GM23338 (cell line): ENCODE results near the gene ALKBH4. TPM values are rescaled to one million over a fixed set of nuclear protein-coding genes. Genes with fewer than 3 reads are reported as not detected.

Experiments used
- ATAC-seq: fragments of 200-7000 bp; cut with Tn5 transposase; 3 replicates; pipeline ENCODE4 v1.9.1; 2020
- DNase-seq: peaks from one replicate; pipeline ENCODE4 v3.0.0-alpha.2; 2015; ENCODE audit warnings: low spot score
- H2AFZ ChIP-seq: fragments of 200-600 bp; sonication (generic); 2 replicates; pipeline ENCODE4 v1.8.0; 2016; ENCODE audit warnings: antibody characterized with exemption, mild to moderate bottlenecking, moderate library complexity
- H3F3A ChIP-seq: fragments of 200-600 bp; sonication (generic); replicated peaks from 2 replicates; pipeline ENCODE4 v1.8.0; 2017; ENCODE audit warnings: antibody characterized with exemption, mixed run types, low read depth
- H3K27ac ChIP-seq: fragments of 200-600 bp; sonication (generic); 2 replicates; pipeline ENCODE4 v1.6.1; 2016; ENCODE audit warnings: low read depth
- H3K27me3 ChIP-seq: fragments of 200-600 bp; sonication (generic); 2 replicates; pipeline ENCODE4 v1.8.0; 2016; ENCODE audit warnings: mild to moderate bottlenecking, mixed run types, moderate library complexity; ENCODE audit not compliant: insufficient read depth
- H3K36me3 ChIP-seq: fragments of 200-600 bp; sonication (generic); 2 replicates; pipeline ENCODE4 v1.8.0; 2016; ENCODE audit warnings: mild to moderate bottlenecking; ENCODE audit not compliant: insufficient read depth
- H3K4me1 ChIP-seq: fragments of 200-600 bp; sonication (generic); 2 replicates; pipeline ENCODE4 v1.8.0; 2016; ENCODE audit warnings: mild to moderate bottlenecking, moderate library complexity; ENCODE audit not compliant: insufficient read depth
- H3K4me2 ChIP-seq: fragments of 200-600 bp; sonication (generic); 2 replicates; pipeline ENCODE4 v1.7.1; 2017; ENCODE audit warnings: mixed run types
- H3K4me3 ChIP-seq: fragments of 200-600 bp; sonication (generic); 2 replicates; pipeline ENCODE4 v1.6.1; 2016; ENCODE audit warnings: mixed run types
- H3K79me2 ChIP-seq: fragments of 200-600 bp; sonication (generic); replicated peaks from 2 replicates; pipeline ENCODE4 v1.8.0; 2017; ENCODE audit warnings: mild to moderate bottlenecking; ENCODE audit not compliant: insufficient read depth
- H3K9me2 ChIP-seq: fragments of 200-600 bp; sonication (generic); 2 replicates; pipeline ENCODE4 v1.8.0; 2017; ENCODE audit not compliant: insufficient read depth
- H4K20me1 ChIP-seq: fragments of 200-600 bp; sonication (generic); replicated peaks from 2 replicates; pipeline ENCODE4 v1.8.0; 2017; ENCODE audit warnings: mild to moderate bottlenecking; ENCODE audit not compliant: insufficient read depth
- H3K27ac Mint-ChIP-seq: 2 replicates; pipeline ENCODE4 v1.8.0; 2020; ENCODE audit warnings: inconsistent platforms, mild to moderate bottlenecking, moderate library complexity, mixed read lengths
- H3K27me3 Mint-ChIP-seq: 3 replicates; pipeline ENCODE4 v1.8.0; 2022; ENCODE audit warnings: low read depth, mild to moderate bottlenecking, moderate library complexity, mixed read lengths, inconsistent platforms; ENCODE audit not compliant: insufficient read depth, poor library complexity
- H3K36me3 Mint-ChIP-seq: 3 replicates; pipeline ENCODE4 v1.8.0; 2021; ENCODE audit warnings: low read depth, mild to moderate bottlenecking, inconsistent platforms, moderate library complexity, mixed read lengths
- H3K4me1 Mint-ChIP-seq: 3 replicates; pipeline ENCODE4 v1.8.0; 2020; ENCODE audit warnings: mild to moderate bottlenecking, inconsistent platforms, mixed read lengths
- H3K4me3 Mint-ChIP-seq: 3 replicates; pipeline ENCODE4 v1.8.0; 2021; ENCODE audit warnings: moderate library complexity, mild to moderate bottlenecking, inconsistent platforms, mixed read lengths
- H3K9me3 Mint-ChIP-seq: 3 replicates; pipeline ENCODE4 v1.8.0; 2020; ENCODE audit warnings: moderate library complexity, mild to moderate bottlenecking, inconsistent platforms, mixed read lengths
- EZH2 ChIP-seq: fragments of 200-600 bp; sonication (generic); IDR thresholded peaks from one replicate; pipeline ENCODE4 v1.8.0; 2017; ENCODE audit warnings: antibody characterized with exemption, mild to moderate bottlenecking, low read depth; ENCODE audit not compliant: unreplicated experiment
- EZH2phosphoT487 ChIP-seq: fragments of 200-600 bp; sonication (generic); IDR thresholded peaks from one replicate; pipeline ENCODE4 v1.8.1; 2018; ENCODE audit warnings: antibody characterized with exemption; ENCODE audit not compliant: unreplicated experiment
- JUNB ChIP-seq: IDR thresholded peaks from one replicate; pipeline ENCODE4 v1.6.1; 2016; ENCODE audit warnings: antibody characterized with exemption; ENCODE audit not compliant: unreplicated experiment
- NANOG ChIP-seq: IDR thresholded peaks from 2 replicates; pipeline ENCODE4 v1.6.1; 2016; ENCODE audit warnings: antibody characterized with exemption, borderline replicate concordance
- POLR2AphosphoS5 ChIP-seq: IDR thresholded peaks from 2 replicates; pipeline ENCODE4 v1.6.1; 2016; ENCODE audit warnings: antibody characterized with exemption, low read depth
- STAT1 ChIP-seq: IDR thresholded peaks from one replicate; pipeline ENCODE4 v1.6.1; 2016; ENCODE audit warnings: antibody characterized with exemption; ENCODE audit not compliant: unreplicated experiment
- ZNF114 ChIP-seq: fragments of 250-450 bp; sonication (Bioruptor Pico); IDR thresholded peaks from 2 replicates; pipeline ENCODE4 v1.5.0; 2020; ENCODE audit warnings: mild to moderate bottlenecking, moderate library complexity
- ZNF331 ChIP-seq: fragments of 250-450 bp; sonication (Bioruptor Pico); IDR thresholded peaks from 2 replicates; pipeline ENCODE4 v1.5.0; 2020; ENCODE audit warnings: low read depth, mild to moderate bottlenecking, moderate library complexity
- polyA plus RNA-seq: library from polyadenylated mRNA; unstranded; fragments of >200 nt; fragmentation: Nextera tagmentation; extraction: Ambion mirVana; gene quantifications from 2 replicates; pipeline ENCODE4 v1.2.1, GENCODE V29; 2016
- total RNA-seq: library from RNA; depleted of rRNA; stranded (reverse); fragments of >200 nt; shearing (Covaris generic); gene quantifications from 2 replicates; pipeline ENCODE4 v1.2.3, GENCODE V29; 2014
- TF ChIP-seq, protein P1 (sequence below): IDR thresholded peaks from one replicate; pipeline ENCODE4 v1.6.1; 2018; ENCODE audit warnings: antibody characterized with exemption; ENCODE audit not compliant: unreplicated experiment
- TF ChIP-seq, protein P2 (sequence below): fragments of 250-450 bp; sonication (Bioruptor Pico); IDR thresholded peaks from 2 replicates; pipeline ENCODE4 v1.5.0; 2020; ENCODE audit warnings: mild to moderate bottlenecking, moderate library complexity
- TF ChIP-seq, protein P3 (sequence below): IDR thresholded peaks from 2 replicates; pipeline ENCODE4 v1.6.1; 2016; ENCODE audit warnings: antibody characterized with exemption
- TF ChIP-seq, protein P4 (sequence below), 2 experiments: fragments of 200-600 bp in 1 of 2; sonication (generic) in 1 of 2; conservative IDR thresholded peaks; 2 replicates each; pipeline versions ENCODE4 v1.5.1 to v1.6.1; 2016 to 2017; ENCODE audit warnings: antibody characterized with exemption in 2 of 2, low read depth in 2 of 2, mild to moderate bottlenecking in 2 of 2, moderate library complexity in 1 of 2

ALKBH4 gene
- total and polyA plus RNA-seq, 2 experiments from 2014 or later = 17.7 to 45.0 TPM

DNA sequence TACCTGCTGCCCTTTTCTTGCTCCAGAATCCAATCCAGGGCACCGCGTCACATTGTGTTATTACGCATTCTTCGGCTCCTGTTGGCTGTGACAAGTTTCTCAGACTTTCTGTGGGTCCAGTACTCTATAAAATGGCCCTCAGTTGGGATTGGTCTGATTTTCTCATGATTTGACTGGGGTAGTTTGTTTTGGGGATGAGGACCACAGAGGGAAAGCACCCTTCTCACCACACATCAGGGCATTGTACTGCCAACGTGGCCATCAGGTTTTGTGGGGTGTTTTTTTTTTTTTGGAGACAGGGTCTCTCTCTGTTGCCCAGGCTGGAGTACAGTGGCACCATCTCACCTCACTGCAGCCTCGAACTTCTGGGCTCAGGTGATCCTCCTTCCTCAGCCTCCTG lies 48.3 kb downstream of the ALKBH4 start:
- peaks cover 7% of the 10 kb centered on the region; the same call in 2 of the 3 replicates for H3K4me1 Mint-ChIP-seq
- H3K9me2 ChIP-seq = no peaks in the 10 kb centered on the region
- H3K4me3 Mint-ChIP-seq = no peak overlapping the region
- H3K27ac Mint-ChIP-seq = no peak overlapping the region
- H4K20me1 ChIP-seq = peaks cover 12% of the 10 kb centered on the region
- H3K36me3 ChIP-seq = peaks cover 22% of the 10 kb centered on the region
- peaks cover 57% of the 10 kb centered on the region for H3K36me3 Mint-ChIP-seq
- H3K79me2 ChIP-seq = peaks cover 3% of the 10 kb centered on the region; the same call in 1 of the 2 replicates
- peaks cover 3% of the 10 kb centered on the region for H3F3A ChIP-seq
- H3K9me3 Mint-ChIP-seq = no peaks in the 10 kb centered on the region; the same call in 2 of the 3 replicates
- no peak overlapping the region for H3K27ac ChIP-seq
- ATAC-seq (no peak), DNase-seq (no peak)
- no peak overlapping the region for H3K4me3 ChIP-seq
- H3K4me1 ChIP-seq = no peaks in the 10 kb centered on the region
- TF ChIP-seq, protein P1, sequence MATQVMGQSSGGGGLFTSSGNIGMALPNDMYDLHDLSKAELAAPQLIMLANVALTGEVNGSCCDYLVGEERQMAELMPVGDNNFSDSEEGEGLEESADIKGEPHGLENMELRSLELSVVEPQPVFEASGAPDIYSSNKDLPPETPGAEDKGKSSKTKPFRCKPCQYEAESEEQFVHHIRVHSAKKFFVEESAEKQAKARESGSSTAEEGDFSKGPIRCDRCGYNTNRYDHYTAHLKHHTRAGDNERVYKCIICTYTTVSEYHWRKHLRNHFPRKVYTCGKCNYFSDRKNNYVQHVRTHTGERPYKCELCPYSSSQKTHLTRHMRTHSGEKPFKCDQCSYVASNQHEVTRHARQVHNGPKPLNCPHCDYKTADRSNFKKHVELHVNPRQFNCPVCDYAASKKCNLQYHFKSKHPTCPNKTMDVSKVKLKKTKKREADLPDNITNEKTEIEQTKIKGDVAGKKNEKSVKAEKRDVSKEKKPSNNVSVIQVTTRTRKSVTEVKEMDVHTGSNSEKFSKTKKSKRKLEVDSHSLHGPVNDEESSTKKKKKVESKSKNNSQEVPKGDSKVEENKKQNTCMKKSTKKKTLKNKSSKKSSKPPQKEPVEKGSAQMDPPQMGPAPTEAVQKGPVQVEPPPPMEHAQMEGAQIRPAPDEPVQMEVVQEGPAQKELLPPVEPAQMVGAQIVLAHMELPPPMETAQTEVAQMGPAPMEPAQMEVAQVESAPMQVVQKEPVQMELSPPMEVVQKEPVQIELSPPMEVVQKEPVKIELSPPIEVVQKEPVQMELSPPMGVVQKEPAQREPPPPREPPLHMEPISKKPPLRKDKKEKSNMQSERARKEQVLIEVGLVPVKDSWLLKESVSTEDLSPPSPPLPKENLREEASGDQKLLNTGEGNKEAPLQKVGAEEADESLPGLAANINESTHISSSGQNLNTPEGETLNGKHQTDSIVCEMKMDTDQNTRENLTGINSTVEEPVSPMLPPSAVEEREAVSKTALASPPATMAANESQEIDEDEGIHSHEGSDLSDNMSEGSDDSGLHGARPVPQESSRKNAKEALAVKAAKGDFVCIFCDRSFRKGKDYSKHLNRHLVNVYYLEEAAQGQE = no peak
- TF ChIP-seq ZNF331 (CRISPR knock-in tag) = no peak
- no peak for TF ChIP-seq EZH2
- no peak for TF ChIP-seq STAT1
- TF ChIP-seq, protein P2, sequence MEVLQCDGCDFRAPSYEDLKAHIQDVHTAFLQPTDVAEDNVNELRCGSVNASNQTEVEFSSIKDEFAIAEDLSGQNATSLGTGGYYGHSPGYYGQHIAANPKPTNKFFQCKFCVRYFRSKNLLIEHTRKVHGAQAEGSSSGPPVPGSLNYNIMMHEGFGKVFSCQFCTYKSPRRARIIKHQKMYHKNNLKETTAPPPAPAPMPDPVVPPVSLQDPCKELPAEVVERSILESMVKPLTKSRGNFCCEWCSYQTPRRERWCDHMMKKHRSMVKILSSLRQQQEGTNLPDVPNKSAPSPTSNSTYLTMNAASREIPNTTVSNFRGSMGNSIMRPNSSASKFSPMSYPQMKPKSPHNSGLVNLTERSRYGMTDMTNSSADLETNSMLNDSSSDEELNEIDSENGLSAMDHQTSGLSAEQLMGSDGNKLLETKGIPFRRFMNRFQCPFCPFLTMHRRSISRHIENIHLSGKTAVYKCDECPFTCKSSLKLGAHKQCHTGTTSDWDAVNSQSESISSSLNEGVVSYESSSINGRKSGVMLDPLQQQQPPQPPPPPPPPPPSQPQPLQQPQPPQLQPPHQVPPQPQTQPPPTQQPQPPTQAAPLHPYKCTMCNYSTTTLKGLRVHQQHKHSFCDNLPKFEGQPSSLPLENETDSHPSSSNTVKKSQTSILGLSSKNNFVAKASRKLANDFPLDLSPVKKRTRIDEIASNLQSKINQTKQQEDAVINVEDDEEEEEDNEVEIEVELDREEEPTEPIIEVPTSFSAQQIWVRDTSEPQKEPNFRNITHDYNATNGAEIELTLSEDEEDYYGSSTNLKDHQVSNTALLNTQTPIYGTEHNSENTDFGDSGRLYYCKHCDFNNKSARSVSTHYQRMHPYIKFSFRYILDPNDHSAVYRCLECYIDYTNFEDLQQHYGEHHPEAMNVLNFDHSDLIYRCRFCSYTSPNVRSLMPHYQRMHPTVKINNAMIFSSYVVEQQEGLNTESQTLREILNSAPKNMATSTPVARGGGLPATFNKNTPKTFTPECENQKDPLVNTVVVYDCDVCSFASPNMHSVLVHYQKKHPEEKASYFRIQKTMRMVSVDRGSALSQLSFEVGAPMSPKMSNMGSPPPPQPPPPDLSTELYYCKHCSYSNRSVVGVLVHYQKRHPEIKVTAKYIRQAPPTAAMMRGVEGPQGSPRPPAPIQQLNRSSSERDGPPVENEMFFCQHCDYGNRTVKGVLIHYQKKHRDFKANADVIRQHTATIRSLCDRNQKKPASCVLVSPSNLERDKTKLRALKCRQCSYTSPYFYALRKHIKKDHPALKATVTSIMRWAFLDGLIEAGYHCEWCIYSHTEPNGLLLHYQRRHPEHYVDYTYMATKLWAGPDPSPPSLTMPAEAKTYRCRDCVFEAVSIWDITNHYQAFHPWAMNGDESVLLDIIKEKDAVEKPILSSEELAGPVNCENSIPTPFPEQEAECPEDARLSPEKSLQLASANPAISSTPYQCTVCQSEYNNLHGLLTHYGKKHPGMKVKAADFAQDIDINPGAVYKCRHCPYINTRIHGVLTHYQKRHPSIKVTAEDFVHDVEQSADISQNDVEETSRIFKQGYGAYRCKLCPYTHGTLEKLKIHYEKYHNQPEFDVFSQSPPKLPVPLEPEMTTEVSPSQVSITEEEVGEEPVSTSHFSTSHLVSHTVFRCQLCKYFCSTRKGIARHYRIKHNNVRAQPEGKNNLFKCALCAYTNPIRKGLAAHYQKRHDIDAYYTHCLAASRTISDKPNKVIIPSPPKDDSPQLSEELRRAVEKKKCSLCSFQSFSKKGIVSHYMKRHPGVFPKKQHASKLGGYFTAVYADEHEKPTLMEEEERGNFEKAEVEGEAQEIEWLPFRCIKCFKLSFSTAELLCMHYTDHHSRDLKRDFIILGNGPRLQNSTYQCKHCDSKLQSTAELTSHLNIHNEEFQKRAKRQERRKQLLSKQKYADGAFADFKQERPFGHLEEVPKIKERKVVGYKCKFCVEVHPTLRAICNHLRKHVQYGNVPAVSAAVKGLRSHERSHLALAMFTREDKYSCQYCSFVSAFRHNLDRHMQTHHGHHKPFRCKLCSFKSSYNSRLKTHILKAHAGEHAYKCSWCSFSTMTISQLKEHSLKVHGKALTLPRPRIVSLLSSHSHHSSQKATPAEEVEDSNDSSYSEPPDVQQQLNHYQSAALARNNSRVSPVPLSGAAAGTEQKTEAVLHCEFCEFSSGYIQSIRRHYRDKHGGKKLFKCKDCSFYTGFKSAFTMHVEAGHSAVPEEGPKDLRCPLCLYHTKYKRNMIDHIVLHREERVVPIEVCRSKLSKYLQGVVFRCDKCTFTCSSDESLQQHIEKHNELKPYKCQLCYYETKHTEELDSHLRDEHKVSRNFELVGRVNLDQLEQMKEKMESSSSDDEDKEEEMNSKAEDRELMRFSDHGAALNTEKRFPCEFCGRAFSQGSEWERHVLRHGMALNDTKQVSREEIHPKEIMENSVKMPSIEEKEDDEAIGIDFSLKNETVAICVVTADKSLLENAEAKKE (CRISPR knock-in tag) = no peak
- no peak for TF ChIP-seq EZH2phosphoT487
- TF ChIP-seq JUNB = no peak
- no peak for TF ChIP-seq POLR2AphosphoS5
- no peak for TF ChIP-seq ZNF114 (CRISPR knock-in tag)
- TF ChIP-seq, protein P3, sequence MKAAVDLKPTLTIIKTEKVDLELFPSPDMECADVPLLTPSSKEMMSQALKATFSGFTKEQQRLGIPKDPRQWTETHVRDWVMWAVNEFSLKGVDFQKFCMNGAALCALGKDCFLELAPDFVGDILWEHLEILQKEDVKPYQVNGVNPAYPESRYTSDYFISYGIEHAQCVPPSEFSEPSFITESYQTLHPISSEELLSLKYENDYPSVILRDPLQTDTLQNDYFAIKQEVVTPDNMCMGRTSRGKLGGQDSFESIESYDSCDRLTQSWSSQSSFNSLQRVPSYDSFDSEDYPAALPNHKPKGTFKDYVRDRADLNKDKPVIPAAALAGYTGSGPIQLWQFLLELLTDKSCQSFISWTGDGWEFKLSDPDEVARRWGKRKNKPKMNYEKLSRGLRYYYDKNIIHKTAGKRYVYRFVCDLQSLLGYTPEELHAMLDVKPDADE = no peak
- no peak for TF ChIP-seq NANOG
- TF ChIP-seq, protein P4, sequence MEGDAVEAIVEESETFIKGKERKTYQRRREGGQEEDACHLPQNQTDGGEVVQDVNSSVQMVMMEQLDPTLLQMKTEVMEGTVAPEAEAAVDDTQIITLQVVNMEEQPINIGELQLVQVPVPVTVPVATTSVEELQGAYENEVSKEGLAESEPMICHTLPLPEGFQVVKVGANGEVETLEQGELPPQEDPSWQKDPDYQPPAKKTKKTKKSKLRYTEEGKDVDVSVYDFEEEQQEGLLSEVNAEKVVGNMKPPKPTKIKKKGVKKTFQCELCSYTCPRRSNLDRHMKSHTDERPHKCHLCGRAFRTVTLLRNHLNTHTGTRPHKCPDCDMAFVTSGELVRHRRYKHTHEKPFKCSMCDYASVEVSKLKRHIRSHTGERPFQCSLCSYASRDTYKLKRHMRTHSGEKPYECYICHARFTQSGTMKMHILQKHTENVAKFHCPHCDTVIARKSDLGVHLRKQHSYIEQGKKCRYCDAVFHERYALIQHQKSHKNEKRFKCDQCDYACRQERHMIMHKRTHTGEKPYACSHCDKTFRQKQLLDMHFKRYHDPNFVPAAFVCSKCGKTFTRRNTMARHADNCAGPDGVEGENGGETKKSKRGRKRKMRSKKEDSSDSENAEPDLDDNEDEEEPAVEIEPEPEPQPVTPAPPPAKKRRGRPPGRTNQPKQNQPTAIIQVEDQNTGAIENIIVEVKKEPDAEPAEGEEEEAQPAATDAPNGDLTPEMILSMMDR (conservative IDR thresholded peaks at IDR 0.05; ENCODE audit: low read depth in 2 of 2) = no peak
- no peaks in the 10 kb centered on the region for H3K27me3 ChIP-seq
- H2AFZ ChIP-seq = no peak overlapping the region
- H3K4me2 ChIP-seq = no peak overlapping the region
- peaks cover 12% of the 10 kb centered on the region for H3K27me3 Mint-ChIP-seq
